Heart left ventricle (tissue), 13 donors: Measurements from ENCODE around the gene ZFAND4.

Experiments
- POLR2A ChIP-seq, 2 donors: fragments of 450-650 bp; IDR thresholded peaks; one replicate each; pipeline ENCODE4 v1.6.1; 2017; ENCODE audit warnings: antibody characterized with exemption in 2 of 2, mild to moderate bottlenecking in 2 of 2, moderate library complexity in 2 of 2
- TF ChIP-seq, protein P1 (sequence below), 12 donors: fragments of 200-600 bp; sonication (generic) in 4 of 12; IDR thresholded peaks; one replicate each; pipeline versions ENCODE4 v1.5.0 to v1.8.0; 2018 to 2022; ENCODE audit warnings: antibody characterized with exemption in 12 of 12, mild to moderate bottlenecking in 5 of 12
- donor health status: ischemic (EF 13 %, LVEDD 7.1; RV severe dilation, severe dysfunction).
- donor health status: DM: no; HTN: yes; CAD: no.
- donor health status: DM: no; HTN: no; CAD: no.
- donor health status: ischemic (EF 25% LVEDD 6.9; RV normal size, moderate dysfunction).
- donor health status: ischemic (EF 25% LVEDD 5.7; RV mildly dilated, moderate dysfunction).
- donor health status: ischemic (EF 35%, LVEDD 5.7; RV mildly dilated, moderate dysfunction).
- donor health status: nonischemic (EF 11% LVEDD 7.7; RV severe dilation, severe dysfunction).
- donor health status: DM: yes; HTN: yes; CAD: no.
- donor health status: PGD.
- donor health status: ischemic (EF 29% LVEDD 5.4; RV normal size, mild dysfunction).
- donor health status: nonischemic (EF 23%, LVEDD 6.1; RV moderate dilation, normal function).

GRCh38 chr10:45602082-45602730 lies 70.4 kb downstream of the ZFAND4 start:
- TF ChIP-seq, protein P1, sequence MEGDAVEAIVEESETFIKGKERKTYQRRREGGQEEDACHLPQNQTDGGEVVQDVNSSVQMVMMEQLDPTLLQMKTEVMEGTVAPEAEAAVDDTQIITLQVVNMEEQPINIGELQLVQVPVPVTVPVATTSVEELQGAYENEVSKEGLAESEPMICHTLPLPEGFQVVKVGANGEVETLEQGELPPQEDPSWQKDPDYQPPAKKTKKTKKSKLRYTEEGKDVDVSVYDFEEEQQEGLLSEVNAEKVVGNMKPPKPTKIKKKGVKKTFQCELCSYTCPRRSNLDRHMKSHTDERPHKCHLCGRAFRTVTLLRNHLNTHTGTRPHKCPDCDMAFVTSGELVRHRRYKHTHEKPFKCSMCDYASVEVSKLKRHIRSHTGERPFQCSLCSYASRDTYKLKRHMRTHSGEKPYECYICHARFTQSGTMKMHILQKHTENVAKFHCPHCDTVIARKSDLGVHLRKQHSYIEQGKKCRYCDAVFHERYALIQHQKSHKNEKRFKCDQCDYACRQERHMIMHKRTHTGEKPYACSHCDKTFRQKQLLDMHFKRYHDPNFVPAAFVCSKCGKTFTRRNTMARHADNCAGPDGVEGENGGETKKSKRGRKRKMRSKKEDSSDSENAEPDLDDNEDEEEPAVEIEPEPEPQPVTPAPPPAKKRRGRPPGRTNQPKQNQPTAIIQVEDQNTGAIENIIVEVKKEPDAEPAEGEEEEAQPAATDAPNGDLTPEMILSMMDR (IDR thresholded peaks at IDR 0.05): no peak
- TF ChIP-seq POLR2A (IDR thresholded peaks at IDR 0.05): no peak
